ENCODE data around the gene CD40LG.

DNA sequence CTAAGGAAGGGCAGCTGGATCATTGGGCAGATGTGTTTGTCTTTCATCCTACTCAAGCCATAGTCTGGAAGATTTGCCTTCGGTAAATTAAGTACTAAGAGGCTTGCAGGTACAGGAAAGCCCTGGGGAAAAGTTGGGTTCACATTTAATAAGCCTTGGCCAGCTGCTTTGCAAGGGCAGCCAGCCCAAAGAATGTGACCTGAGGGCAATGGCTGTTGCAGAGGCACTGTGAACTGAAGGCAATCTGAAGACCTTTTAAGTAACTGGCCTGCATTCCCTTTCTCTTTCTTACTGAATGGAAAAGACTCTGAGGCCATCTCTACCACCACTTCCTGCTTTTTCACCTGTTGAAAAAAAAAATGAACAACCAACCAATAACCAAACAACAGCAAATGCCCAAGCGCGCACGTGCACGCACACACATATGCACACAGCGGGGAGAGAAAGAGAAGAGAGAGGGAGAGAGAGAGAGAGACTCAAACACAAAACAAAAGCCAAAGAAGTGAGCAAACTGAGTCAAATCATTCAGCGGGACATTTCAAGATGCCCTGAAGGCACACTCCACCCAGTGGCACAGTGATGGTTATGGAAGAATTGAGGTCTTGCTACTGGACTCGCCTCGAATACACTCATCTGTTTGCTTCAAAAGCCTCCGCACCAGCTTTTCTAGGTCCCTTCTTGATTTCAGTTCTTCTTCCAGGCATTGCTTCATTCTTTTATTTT lies 19.6 kb downstream of the CD40LG start:
- TF ChIP-seq, protein P1, sequence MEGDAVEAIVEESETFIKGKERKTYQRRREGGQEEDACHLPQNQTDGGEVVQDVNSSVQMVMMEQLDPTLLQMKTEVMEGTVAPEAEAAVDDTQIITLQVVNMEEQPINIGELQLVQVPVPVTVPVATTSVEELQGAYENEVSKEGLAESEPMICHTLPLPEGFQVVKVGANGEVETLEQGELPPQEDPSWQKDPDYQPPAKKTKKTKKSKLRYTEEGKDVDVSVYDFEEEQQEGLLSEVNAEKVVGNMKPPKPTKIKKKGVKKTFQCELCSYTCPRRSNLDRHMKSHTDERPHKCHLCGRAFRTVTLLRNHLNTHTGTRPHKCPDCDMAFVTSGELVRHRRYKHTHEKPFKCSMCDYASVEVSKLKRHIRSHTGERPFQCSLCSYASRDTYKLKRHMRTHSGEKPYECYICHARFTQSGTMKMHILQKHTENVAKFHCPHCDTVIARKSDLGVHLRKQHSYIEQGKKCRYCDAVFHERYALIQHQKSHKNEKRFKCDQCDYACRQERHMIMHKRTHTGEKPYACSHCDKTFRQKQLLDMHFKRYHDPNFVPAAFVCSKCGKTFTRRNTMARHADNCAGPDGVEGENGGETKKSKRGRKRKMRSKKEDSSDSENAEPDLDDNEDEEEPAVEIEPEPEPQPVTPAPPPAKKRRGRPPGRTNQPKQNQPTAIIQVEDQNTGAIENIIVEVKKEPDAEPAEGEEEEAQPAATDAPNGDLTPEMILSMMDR (IDR thresholded peaks at IDR 0.05), result no peak
- no peak for TF ChIP-seq POLR2A (IDR thresholded peaks at IDR 0.05)
